Central memory CD8-positive, alpha-beta T cell (primary cell): Measurements from ENCODE around the gene SKIL.

Source experiments
- ATAC-seq: fragments of 150-1000 bp; cut with Tn5 transposase; replicated peaks from 2 replicates; pipeline ENCODE4 v1.10.0; 2022; ENCODE audit warnings: mild to moderate bottlenecking, moderate FRiP score, moderate number of reproducible peaks; ENCODE audit not compliant: poor library complexity, severe bottlenecking; ENCODE audit errors: extremely low read depth
- DNase-seq, 2 donors: peaks; one replicate each; pipeline ENCODE4 v3.0.0; 2021; ENCODE audit warnings: low spot score in 2 of 2
- H3K27ac Mint-ChIP-seq: one replicate; pipeline ENCODE4 v1.8.0; 2022; ENCODE audit warnings: low read depth, mild to moderate bottlenecking, moderate library complexity, mixed read lengths
- H3K27me3 Mint-ChIP-seq: one replicate; pipeline ENCODE4 v1.8.0; 2022; ENCODE audit warnings: mixed read lengths
- H3K36me3 Mint-ChIP-seq: one replicate; pipeline ENCODE4 v1.8.0; 2022; ENCODE audit warnings: mild to moderate bottlenecking, moderate library complexity, mixed read lengths; ENCODE audit not compliant: insufficient read depth
- H3K4me1 Mint-ChIP-seq: one replicate; pipeline ENCODE4 v1.8.0; 2022; ENCODE audit warnings: mixed read lengths
- H3K4me3 Mint-ChIP-seq: one replicate; pipeline ENCODE4 v1.8.0; 2022; ENCODE audit warnings: mild to moderate bottlenecking, moderate library complexity, mixed read lengths
- H3K9me3 Mint-ChIP-seq: one replicate; pipeline ENCODE4 v1.8.0; 2022; ENCODE audit warnings: mixed read lengths

Gene SKIL

GRCh38 chr3:170383567-170383966, 26.1 kb downstream of the SKIL start:
- DNase-seq (no peak), ATAC-seq (no peak)
- H3K27ac Mint-ChIP-seq, result peak overlapping the region; percentile 47
- H3K4me3 Mint-ChIP-seq, result no peak overlapping the region
- peaks cover 44% of the 10 kb centered on the region for H3K36me3 Mint-ChIP-seq
- H3K9me3 Mint-ChIP-seq, result no peaks in the 10 kb centered on the region
- H3K27me3 Mint-ChIP-seq, result no peaks in the 10 kb centered on the region
- peaks cover 13% of the 10 kb centered on the region for H3K4me1 Mint-ChIP-seq

GRCh38 chr3:170386468-170386867, 29.0 kb downstream of the SKIL start:
- H3K9me3 Mint-ChIP-seq, result no peaks in the 10 kb centered on the region
- H3K4me1 Mint-ChIP-seq, result peaks cover 7% of the 10 kb centered on the region
- H3K4me3 Mint-ChIP-seq, result no peak overlapping the region
- no peak overlapping the region for H3K27ac Mint-ChIP-seq
- DNase-seq, result no peak
- peaks cover 53% of the 10 kb centered on the region for H3K36me3 Mint-ChIP-seq
- no peak for ATAC-seq
- no peaks in the 10 kb centered on the region for H3K27me3 Mint-ChIP-seq

- Mint-ChIP-seq H3K4me3 (no peak overlapping the region), H3K4me1 (peaks cover 7% of the 10 kb centered on the region), H3K36me3 (peaks cover 50% of the 10 kb centered on the region), H3K27me3 (no peaks in the 10 kb centered on the region), H3K9me3 (no peaks in the 10 kb centered on the region), H3K27ac (no peak overlapping the region)
- DNase-seq (no peak), ATAC-seq (no peak)
Measured at GRCh38 chr3:170387950-170388349, 30.4 kb downstream of the SKIL start.

- Mint-ChIP-seq H3K36me3 (peaks cover 36% of the 10 kb centered on the region), H3K4me3 (no peak overlapping the region), H3K9me3 (no peaks in the 10 kb centered on the region), H3K27ac (no peak overlapping the region), H3K27me3 (no peaks in the 10 kb centered on the region), H3K4me1 (no peaks in the 10 kb centered on the region)
- no peak for ATAC-seq
- DNase-seq, result no peak
Measured at GRCh38 chr3:170391108-170391507, 33.6 kb downstream of the SKIL start.

- H3K9me3 Mint-ChIP-seq, result no peaks in the 10 kb centered on the region
Measured at GRCh38 chr3:170397685-170398084, 40.2 kb downstream of the SKIL start.

GRCh38 chr3:170405101-170405500, 47.6 kb downstream of the SKIL start:
- H3K4me1 Mint-ChIP-seq, result no peaks in the 10 kb centered on the region
- H3K27ac Mint-ChIP-seq, result no peak overlapping the region
- H3K27me3 Mint-ChIP-seq, result no peaks in the 10 kb centered on the region
- DNase-seq, result no peak
- H3K4me3 Mint-ChIP-seq, result no peak overlapping the region
- ATAC-seq, result no peak
- no peaks in the 10 kb centered on the region for H3K36me3 Mint-ChIP-seq
- no peaks in the 10 kb centered on the region for H3K9me3 Mint-ChIP-seq

More at GRCh38 chr3:170397685-170398084, 40.2 kb downstream of the SKIL start:
- H3K4me1 Mint-ChIP-seq, result no peaks in the 10 kb centered on the region
- DNase-seq (no peak), ATAC-seq (no peak)
- no peaks in the 10 kb centered on the region for H3K27me3 Mint-ChIP-seq
- H3K36me3 Mint-ChIP-seq, result peaks cover 2% of the 10 kb centered on the region
- H3K4me3 Mint-ChIP-seq, result no peak overlapping the region
- peak overlapping the region; percentile 61 for H3K27ac Mint-ChIP-seq

GRCh38 chr3:170410428-170411029, 53.0 kb downstream of the SKIL start:
- no peak for ATAC-seq
- no peak overlapping the region for H3K4me3 Mint-ChIP-seq
- H3K27me3 Mint-ChIP-seq, result peaks cover 5% of the 10 kb centered on the region
- no peaks in the 10 kb centered on the region for H3K4me1 Mint-ChIP-seq
- H3K9me3 Mint-ChIP-seq, result no peaks in the 10 kb centered on the region
- no peak for DNase-seq
- H3K27ac Mint-ChIP-seq, result no peak overlapping the region
- H3K36me3 Mint-ChIP-seq, result no peaks in the 10 kb centered on the region

- Mint-ChIP-seq H3K4me1 (peaks cover 3% of the 10 kb centered on the region), H3K27me3 (peaks cover 32% of the 10 kb centered on the region), H3K27ac (no peak overlapping the region)
Measured at GRCh38 chr3:170413291-170413690, 55.8 kb downstream of the SKIL start.

GRCh38 chr3:170414202-170414663, 56.7 kb downstream of the SKIL start:
- Mint-ChIP-seq H3K4me1 (peaks cover 5% of the 10 kb centered on the region), H3K4me3 (no peak overlapping the region), H3K36me3 (no peaks in the 10 kb centered on the region), H3K27me3 (peaks cover 42% of the 10 kb centered on the region), H3K9me3 (no peaks in the 10 kb centered on the region), H3K27ac (no peak overlapping the region)
- no peak for DNase-seq
- peak; percentile 40 for ATAC-seq

More at GRCh38 chr3:170413291-170413690, 55.8 kb downstream of the SKIL start:
- Mint-ChIP-seq H3K4me3 (no peak overlapping the region), H3K9me3 (no peaks in the 10 kb centered on the region), H3K36me3 (no peaks in the 10 kb centered on the region)
- ATAC-seq (no peak), DNase-seq (no peak)

- Mint-ChIP-seq H3K4me3 (no peak overlapping the region), H3K27ac (no peak overlapping the region), H3K4me1 (peaks cover 5% of the 10 kb centered on the region), H3K9me3 (no peaks in the 10 kb centered on the region), H3K36me3 (no peaks in the 10 kb centered on the region), H3K27me3 (peaks cover 69% of the 10 kb centered on the region)
- ATAC-seq (no peak), DNase-seq (no peak)
Measured at GRCh38 chr3:170417090-170417489, 59.6 kb downstream of the SKIL start.

GRCh38 chr3:170418422-170419398, 61.2 kb downstream of the SKIL start, which contains the start of gene CLDN11:
CLDN11 (plus strand) TSS chr3:170418868; CDS start chr3:170419067, 199 bp downstream.
- Mint-ChIP-seq H3K4me1 (peaks cover 5% of the 10 kb centered on the region), H3K27ac (no peak within 1 kb of the TSS), H3K36me3 (no peaks in the 10 kb centered on the region), H3K9me3 (no peaks in the 10 kb centered on the region), H3K4me3 (peak within 1 kb of the TSS; percentile 57), H3K27me3 (peaks cover 69% of the 10 kb centered on the region)
- DNase-seq (no peak), ATAC-seq (no peak)

- peaks cover 69% of the 10 kb centered on the region for H3K27me3 Mint-ChIP-seq
- no peak overlapping the region for H3K4me3 Mint-ChIP-seq
- no peaks in the 10 kb centered on the region for H3K9me3 Mint-ChIP-seq
- DNase-seq (no peak), ATAC-seq (no peak)
- peaks cover 5% of the 10 kb centered on the region for H3K4me1 Mint-ChIP-seq
- H3K27ac Mint-ChIP-seq, result no peak overlapping the region
- no peaks in the 10 kb centered on the region for H3K36me3 Mint-ChIP-seq
Measured at GRCh38 chr3:170419557-170420087, 62.1 kb downstream of the SKIL start.
